ENCODE data around the gene SFTA2.

DNA sequence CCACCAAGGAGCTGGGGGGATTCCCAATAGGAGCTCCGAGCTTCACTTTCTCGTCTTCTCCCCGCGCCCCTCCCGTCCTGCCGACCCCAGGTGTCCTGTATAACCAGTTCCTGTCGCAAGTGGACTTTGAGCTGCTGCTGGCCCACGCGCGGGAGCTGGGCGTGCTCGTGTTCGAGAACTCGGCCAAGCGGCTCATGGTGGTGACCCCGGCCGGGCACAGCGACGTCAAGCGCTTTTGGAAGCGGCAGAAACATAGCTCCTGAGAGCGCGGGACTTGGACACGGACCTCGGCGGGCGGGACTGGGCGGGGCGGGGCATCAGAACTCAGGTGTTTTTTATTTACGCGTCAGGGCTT is 18.3 kb downstream of the SFTA2 start:
- TF ChIP-seq POLR2AphosphoS5 (IDR thresholded peaks at IDR 0.05; ENCODE audit: low read depth, low read length), result no peak
- TF ChIP-seq, protein P1, sequence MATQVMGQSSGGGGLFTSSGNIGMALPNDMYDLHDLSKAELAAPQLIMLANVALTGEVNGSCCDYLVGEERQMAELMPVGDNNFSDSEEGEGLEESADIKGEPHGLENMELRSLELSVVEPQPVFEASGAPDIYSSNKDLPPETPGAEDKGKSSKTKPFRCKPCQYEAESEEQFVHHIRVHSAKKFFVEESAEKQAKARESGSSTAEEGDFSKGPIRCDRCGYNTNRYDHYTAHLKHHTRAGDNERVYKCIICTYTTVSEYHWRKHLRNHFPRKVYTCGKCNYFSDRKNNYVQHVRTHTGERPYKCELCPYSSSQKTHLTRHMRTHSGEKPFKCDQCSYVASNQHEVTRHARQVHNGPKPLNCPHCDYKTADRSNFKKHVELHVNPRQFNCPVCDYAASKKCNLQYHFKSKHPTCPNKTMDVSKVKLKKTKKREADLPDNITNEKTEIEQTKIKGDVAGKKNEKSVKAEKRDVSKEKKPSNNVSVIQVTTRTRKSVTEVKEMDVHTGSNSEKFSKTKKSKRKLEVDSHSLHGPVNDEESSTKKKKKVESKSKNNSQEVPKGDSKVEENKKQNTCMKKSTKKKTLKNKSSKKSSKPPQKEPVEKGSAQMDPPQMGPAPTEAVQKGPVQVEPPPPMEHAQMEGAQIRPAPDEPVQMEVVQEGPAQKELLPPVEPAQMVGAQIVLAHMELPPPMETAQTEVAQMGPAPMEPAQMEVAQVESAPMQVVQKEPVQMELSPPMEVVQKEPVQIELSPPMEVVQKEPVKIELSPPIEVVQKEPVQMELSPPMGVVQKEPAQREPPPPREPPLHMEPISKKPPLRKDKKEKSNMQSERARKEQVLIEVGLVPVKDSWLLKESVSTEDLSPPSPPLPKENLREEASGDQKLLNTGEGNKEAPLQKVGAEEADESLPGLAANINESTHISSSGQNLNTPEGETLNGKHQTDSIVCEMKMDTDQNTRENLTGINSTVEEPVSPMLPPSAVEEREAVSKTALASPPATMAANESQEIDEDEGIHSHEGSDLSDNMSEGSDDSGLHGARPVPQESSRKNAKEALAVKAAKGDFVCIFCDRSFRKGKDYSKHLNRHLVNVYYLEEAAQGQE (IDR thresholded peaks at IDR 0.05; ENCODE audit: insufficient read depth in 1 of 2, low read depth in 2 of 2, low read length in 2 of 2), result no peak
- TF ChIP-seq SIN3A (IDR thresholded peaks at IDR 0.05; ENCODE audit: borderline replicate concordance, insufficient read depth, low read length), result no peak
- TF ChIP-seq TAF1 (IDR thresholded peaks at IDR 0.05; ENCODE audit: borderline replicate concordance, insufficient read depth, low read length), result no peak

Data from PFSK-1 (cell line).